ENCODE results near the gene SAXO2.

DNA sequence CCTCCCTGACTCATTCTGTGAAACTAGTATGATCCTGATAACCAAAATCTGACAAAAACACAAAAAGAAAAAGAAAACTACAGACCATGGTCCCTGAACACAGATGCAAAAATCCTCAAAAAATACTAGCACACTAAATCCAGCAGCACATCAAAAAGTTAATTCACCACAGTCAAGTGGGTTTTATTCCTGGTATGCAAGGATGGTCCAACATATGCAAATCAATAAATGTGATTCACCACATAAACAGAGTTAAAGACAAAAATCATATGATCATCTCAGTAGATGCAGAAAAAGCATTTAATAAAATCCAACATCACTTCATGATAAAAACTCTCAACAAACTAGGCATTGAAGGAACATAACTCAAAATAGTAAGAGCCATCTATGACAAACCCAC lies 12.8 kb downstream of the SAXO2 start:
- no peak for TF ChIP-seq HCFC1 (IDR thresholded peaks at IDR 0.05; ENCODE audit: low read length)
- TF ChIP-seq SRF (IDR thresholded peaks at IDR 0.05; ENCODE audit: low read depth in 2 of 2, low read length in 2 of 2), result no peak
- no peak for TF ChIP-seq JUNB (IDR thresholded peaks at IDR 0.05)
